Measurements from ENCODE around the gene RGS6.

Gene RGS6

GRCh38 chr14:72595152-72595862 is 663.1 kb downstream of the RGS6 start:
- FAIRE-seq, result no peak

- FAIRE-seq, result no peak
These were observed 665.3 kb downstream of the RGS6 start for GRCh38 chr14:72597252-72598233.

- no peak for FAIRE-seq
These were observed 666.1 kb downstream of the RGS6 start for GRCh38 chr14:72598306-72598705.

- no peak for FAIRE-seq
These were observed 667.6 kb downstream of the RGS6 start for GRCh38 chr14:72599579-72600470.

- no peak for FAIRE-seq
These were observed 668.5 kb downstream of the RGS6 start for GRCh38 chr14:72600551-72601330.

DNA sequence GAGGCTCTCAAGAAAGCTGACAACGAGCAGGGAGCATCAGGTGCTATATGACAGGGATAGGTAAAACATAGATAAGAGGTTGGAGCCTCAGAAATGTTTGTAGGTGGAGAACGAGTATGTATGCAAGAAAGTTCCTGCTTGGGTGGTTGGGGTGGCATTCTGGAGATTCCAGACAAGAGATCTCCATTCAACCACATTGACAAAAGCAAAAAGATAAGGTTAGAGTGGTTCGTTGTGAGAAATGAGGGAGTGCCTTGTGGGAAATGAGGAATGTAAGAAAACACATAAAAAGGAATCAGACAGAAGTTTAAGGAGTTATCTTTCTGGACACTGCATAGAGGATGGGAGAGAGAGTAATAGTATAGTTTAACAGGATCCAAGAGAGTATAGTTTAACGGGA is 671.4 kb downstream of the RGS6 start:
- no peak for FAIRE-seq

- FAIRE-seq, result no peak
These were observed 671.9 kb downstream of the RGS6 start for GRCh38 chr14:72604133-72604532.

GRCh38 chr14:72605096-72605920 is 673.1 kb downstream of the RGS6 start:
- FAIRE-seq, result no peak

GRCh38 chr14:72605921-72606220 is 673.6 kb downstream of the RGS6 start:
- no peak for FAIRE-seq

DNA sequence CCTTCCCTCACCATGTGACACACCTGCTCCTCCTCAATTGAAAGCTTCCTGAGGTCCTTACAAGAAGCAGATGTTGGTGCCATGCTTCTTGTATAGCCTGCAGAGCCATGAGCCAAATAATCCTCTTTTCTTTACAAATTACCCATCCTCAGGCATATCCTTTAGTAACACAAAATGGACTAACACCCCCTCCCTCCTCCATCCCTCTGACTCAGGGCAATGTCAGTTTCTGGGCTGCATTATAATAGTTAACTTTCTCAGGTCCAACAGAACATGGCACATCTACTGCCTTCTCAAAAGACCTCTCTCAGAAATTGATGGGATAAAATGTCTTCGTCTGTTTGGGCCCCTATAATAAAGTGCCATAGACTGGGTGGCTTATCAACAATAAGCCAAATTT is 674.6 kb downstream of the RGS6 start:
- no peak for FAIRE-seq

GRCh38 chr14:72607386-72608130 is 675.3 kb downstream of the RGS6 start:
- no peak for FAIRE-seq

- no peak for FAIRE-seq
These were observed 676.4 kb downstream of the RGS6 start for GRCh38 chr14:72608391-72609204.

DNA sequence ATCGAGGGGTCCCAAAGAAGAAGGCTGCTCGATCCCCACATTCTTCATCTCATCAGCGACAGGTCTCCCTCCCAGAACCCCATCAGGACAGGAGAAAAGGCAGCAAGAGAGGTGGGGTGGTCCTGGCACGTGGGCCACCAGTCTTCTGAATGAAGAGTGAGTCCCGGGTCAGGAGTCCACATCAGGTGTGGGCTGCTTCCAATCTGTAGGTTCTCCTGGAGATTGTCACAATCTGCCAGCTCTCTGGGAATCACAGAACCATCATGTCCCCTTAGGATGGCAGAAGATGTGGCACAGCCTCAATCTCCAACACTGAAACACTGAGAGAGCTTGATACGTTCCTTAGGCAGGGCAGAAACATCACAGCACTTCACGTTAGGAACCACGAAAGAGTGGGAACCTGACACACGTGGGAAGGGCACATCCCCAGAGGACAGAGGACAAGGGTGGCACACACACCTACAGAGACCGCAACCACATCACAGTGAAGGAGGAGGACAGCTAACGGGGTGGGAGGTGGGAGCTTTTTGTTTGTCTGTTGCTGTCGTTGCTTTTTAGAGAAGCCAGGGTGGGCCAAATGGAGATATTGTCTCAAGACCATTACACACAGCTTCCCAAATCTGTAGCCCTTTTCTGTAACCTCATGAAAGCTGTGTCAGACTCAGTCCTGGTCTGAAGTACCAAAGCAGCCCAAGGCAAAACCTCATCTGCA is 677.1 kb downstream of the RGS6 start:
- FAIRE-seq, result no peak

GRCh38 chr14:72610096-72610830 is 678.0 kb downstream of the RGS6 start:
- no peak for FAIRE-seq

- no peak for FAIRE-seq
These were observed 678.6 kb downstream of the RGS6 start for GRCh38 chr14:72610831-72611200.

GRCh38 chr14:72611506-72611905 is 679.3 kb downstream of the RGS6 start:
- no peak for FAIRE-seq

- no peak for FAIRE-seq
These were observed 679.8 kb downstream of the RGS6 start for GRCh38 chr14:72612041-72612440.
